Measurements from ENCODE around the gene CHSY3. TPM values are rescaled to one million over a fixed set of nuclear protein-coding genes. Genes with fewer than 3 reads are reported as not detected.
A peak's percentile ranks its signal among the peaks of the same experiment; 100 is the strongest.

The CHSY3 gene
- total RNA-seq (2014; rRNA removed; shearing (Covaris generic)), result 0.48 and 0.49 TPM in 2 replicates

- DNase-seq (ENCODE audit: low read depth), result peak; percentile 70
Observed at GRCh38 chr5:129904102-129904666, at the start of gene CHSY3. Gene CHSY3 (plus strand): TSS chr5:129904465.

DNA sequence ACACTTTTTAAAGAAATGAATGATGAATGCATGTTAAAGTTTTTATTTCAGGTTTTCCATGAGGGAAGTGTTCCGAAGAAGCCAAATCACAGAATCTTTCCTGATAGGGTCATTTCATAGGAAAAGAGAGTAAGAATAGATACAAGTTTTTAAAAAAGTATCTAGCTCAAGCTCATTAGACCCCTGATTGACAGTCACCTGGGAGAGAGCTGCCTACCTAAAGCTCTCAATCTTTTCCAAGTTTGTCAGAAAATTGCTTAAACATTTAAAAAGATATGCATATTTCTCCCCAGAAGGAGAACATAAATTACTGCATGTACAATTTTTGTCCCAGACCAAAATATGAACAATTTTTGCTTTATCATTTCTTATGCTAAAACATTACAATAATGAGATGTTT, 47.9 kb upstream of the CHSY3 start:
- DNase-seq (ENCODE audit: low read depth), result no peak

- no peak for DNase-seq (ENCODE audit: low read depth)
Observed at GRCh38 chr5:129857116-129857515, 47.1 kb upstream of the CHSY3 start.

DNA sequence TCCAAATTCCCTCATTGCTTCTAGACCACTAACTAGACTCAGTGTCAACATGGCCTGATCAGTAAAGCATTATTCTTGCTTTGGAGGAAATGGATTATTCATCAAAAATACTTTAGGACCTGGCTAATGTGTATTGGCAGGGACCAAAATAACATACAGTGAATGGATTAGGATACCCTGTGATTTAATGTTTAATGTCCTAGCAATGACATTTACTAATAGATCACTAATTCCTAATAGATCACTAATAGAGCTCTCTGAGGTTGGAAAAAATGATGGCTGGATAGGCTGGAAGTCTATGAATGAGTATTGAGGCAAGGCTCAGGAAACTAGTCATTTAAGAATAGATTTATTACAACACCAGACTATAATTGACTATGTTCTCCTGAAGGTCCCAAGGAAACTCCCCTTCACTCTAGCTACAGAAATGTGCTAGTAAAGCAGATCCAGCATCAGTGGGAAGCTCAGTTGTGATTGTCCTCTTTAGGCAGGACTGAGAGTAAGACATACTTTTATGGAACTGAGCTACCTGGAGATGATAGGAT, 46.1 kb upstream of the CHSY3 start:
- no peak for DNase-seq (ENCODE audit: low read depth)

DNA sequence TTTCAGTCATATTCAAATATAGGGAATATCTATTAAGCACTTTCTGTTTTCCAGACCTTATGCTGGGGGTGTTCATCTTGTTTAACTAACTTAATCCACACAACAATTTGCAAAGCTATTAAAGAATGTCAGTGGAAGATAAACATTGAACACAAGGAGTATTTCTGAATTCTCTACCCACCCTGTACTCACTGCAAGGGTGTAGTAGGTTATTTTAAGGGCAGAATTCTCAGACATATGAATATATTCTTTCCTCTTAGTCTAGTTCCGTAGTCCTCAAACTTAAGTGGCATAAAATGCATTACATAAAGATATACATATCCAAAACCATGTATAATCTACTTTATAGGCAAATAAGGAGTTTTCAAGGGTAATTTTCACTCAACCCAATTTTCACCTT, 19.9 kb upstream of the CHSY3 start:
- no peak for DNase-seq (ENCODE audit: low read depth)

DNA sequence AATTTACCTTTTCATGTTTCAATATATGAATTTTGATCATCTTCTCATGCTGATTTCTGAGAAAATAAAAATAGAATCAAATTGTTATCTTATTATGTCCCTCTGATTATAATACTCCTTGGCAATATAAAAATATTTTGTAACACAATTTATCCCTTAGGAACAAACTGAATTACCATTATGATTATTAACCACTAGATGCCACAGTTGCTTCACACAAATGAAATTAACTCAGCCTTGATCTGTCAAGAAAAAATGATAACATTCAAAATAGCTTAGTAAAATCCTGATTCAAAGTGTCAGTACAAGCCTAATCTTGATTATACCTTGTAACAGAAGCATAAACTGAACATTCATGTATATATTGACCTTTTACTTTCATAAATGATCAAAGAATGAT, 4.8 kb upstream of the CHSY3 start:
- no peak for DNase-seq (ENCODE audit: low read depth)

- no peak for DNase-seq (ENCODE audit: low read depth)
Observed at GRCh38 chr5:129902816-129903215, 1.4 kb upstream of the CHSY3 start.

DNA sequence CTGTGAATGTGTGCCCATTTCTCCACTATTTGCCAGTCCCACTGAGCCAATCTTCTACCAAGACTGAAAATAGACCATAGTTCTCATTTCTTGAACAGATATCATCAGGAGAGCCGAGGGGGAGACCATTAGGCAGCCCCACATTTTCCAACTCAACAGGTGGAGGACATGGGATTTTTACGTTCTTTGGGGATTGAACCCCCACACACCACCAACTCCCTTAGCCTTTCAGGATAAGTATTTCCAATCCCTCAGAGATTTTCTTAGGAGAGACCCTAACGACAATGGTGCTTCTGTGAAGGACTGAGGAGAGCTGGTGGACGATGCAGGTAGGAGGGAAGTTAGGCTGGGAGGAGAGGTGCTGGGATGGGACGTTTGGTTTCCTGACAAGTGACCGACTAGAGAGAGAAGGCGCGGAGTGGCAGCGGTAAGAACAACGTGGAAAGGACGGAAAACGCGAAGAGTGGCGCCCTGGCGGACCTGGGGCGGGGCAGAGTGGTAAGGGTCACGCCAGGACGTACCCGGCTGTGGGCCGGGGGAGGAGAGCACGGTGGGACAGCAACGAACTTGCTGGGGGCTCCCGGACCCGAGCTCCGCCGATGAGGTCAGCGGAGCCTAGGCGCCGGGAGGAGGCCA, 681 bp upstream of the CHSY3 start:
- DNase-seq (ENCODE audit: low read depth), result no peak

DNA sequence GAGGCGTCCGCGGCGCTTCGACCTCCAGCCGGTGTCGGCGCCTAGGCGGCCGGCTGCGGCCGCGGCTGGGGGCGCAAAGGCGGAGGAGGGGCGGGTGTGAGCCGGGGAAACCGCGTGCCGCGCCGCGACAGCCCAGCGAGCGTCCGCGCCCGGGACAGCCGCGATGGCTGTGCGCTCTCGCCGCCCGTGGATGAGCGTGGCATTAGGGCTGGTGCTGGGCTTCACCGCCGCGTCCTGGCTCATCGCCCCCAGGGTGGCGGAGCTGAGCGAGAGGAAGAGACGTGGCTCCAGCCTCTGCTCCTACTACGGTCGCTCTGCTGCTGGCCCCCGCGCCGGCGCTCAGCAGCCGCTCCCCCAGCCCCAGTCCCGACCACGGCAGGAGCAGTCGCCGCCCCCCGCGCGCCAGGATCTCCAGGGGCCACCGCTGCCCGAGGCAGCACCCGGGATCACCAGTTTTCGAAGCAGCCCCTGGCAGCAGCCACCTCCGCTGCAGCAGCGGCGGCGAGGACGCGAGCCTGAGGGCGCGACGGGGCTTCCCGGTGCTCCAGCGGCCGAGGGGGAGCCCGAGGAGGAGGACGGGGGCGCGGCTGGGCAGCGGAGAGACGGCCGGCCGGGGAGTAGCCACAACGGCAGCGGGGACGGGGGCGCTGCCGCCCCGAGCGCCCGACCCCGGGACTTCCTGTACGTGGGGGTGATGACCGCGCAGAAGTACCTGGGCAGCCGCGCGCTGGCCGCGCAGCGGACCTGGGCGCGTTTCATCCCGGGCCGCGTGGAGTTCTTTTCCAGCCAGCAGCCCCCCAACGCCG, 605 bp downstream of the CHSY3 start:
- peak; percentile 10 for DNase-seq (ENCODE audit: low read depth)

- DNase-seq (ENCODE audit: low read depth), result no peak
Observed at GRCh38 chr5:129905473-129906176, 1.4 kb downstream of the CHSY3 start.

DNA sequence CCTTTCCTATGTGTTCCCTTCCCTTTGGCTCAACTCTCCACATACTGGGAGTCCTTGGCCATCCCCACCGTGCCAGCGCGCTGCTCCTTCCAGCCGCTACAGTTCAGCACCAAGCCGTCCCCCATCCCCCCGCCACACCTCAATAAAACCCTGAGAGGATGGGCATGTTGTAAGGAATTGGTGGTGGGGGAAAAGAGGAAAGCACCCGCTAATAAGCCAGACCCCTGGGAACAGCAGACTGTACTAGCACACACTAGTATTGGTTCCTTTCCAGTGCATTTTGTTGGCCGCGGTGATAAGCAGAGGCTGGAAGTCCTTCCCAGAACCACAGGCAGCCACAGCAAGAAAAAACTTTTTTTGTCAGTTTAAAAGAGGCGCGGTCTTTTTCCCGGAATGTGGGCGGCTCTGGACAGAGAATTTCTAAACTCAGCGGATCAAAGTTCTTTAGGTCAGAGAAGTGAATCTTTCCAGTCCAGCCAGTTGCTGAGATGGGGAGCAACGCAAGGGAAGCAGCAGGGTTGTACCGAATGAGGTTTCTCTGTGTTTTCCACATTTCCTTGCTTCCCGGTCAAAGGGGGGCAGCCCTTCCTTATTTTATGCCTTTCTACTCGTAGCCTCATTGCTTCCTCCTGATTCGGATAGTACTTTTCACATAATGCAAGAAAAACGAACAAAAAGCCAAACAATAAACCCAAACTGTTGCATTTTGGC, 2.1 kb downstream of the CHSY3 start:
- DNase-seq (ENCODE audit: low read depth), result peak; percentile 3

DNA sequence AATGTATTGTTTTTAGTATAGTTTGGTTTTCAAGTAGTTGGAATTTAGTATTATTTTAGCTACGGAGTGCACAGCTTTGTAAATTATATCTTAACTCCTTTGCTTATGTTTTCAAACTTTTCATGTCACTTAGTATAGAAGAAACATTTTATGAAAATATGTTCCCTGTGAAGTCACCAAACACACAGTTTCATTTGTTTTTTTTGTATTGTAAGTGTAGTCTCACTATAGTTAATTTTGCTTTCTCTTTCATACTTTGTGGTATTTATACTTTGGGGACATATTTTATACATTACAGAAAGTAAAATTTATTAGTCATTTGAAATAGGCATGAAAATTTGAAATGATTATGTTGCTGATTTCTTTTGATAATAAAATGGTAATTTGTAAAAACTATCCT, 5.0 kb downstream of the CHSY3 start:
- DNase-seq (ENCODE audit: low read depth), result no peak

- peak; percentile 8 for DNase-seq (ENCODE audit: low read depth)
Observed at GRCh38 chr5:129912601-129913255, 8.5 kb downstream of the CHSY3 start.

- DNase-seq (ENCODE audit: low read depth), result no peak
Observed at GRCh38 chr5:129915415-129915814, 11.2 kb downstream of the CHSY3 start.

DNA sequence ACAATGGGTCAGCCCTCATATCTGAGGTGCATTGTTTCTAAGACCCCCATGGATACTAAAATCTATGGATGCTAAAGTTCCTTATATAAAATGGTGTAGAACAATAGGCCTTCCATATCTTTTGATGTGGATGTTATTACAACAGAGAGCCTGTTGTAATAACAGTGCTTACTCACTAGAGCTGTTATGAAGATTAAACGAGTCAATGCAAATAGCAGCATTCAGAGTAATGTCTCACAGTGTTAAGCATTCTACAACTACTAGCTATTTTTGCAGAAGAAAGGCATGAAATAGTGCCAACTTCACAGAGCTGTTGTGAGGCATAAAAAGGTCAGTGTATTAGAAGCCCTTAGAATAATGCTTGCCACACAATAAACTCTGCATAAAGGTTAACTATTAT, 13.0 kb downstream of the CHSY3 start:
- DNase-seq (ENCODE audit: low read depth), result no peak

DNA sequence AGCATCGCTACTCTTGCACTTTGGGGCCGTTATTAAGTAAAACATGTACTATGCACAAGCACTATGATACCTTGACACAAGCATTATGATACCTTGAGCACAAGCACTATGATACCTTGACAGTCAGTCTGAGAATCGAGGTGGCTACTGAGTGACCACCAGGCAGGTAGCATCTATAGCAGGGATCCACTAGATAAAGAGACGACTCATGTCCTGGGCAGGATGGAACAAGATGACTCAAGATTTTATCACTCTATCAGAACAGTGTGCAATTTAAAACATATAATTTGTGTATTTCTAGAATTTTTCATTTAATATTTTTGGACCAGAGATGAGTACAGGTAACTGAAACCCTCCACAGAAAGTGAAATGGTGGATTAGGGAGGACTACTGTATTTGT, 16.9 kb downstream of the CHSY3 start:
- no peak for DNase-seq (ENCODE audit: low read depth)

DNA sequence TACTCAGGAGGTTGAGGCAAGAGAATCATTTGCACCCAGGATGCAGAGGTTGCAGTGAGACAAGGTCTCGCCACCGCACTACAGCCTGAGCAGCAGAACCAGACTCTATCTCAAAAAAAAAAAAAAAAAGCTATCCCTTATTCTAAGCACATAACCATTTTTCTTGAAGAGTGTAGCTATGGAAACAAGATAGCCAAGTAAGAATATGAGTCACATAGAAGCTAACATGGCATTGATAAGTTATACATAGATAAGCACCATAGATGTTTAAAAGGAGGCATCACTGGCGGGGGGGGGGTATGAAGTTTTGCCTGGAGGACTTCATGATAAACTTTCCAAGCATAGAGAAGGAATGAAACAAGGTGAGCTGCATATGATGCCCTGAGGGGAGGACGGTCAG, 26.0 kb downstream of the CHSY3 start:
- DNase-seq (ENCODE audit: low read depth), result no peak

GRCh38 chr5:129935626-129936025, 31.4 kb downstream of the CHSY3 start:
- DNase-seq (ENCODE audit: low read depth), result no peak

GRCh38 chr5:129938077-129938476, 33.8 kb downstream of the CHSY3 start:
- no peak for DNase-seq (ENCODE audit: low read depth)

- DNase-seq (ENCODE audit: low read depth), result no peak
Observed at GRCh38 chr5:129943936-129944335, 39.7 kb downstream of the CHSY3 start.

DNA sequence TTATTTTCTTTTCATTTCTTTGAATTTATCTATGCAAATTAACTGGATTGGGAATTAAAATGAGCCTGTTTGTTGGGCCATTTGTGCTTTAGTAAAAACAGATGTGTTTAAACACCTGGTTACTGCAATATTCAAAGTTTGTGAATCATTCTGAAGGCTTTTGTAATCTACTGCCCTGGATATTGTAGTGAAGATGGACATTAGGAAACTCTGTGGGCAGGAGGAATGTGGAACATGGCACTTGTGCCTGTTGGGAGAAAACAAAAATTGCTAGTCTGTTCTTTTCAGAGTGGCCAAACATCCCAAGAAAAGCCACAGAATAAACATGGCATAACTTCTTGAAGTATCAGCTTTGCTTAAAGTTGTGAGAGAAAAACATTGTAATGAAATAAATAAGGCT, 40.8 kb downstream of the CHSY3 start:
- DNase-seq (ENCODE audit: low read depth), result peak; percentile 2

Measured in RPMI7951 (cell line).